Ishikawa (cell line): ENCODE measurements around the gene SP7.

ENCODE experiments used
- CEBPB ChIP-seq: IDR thresholded peaks from 2 replicates; pipeline ENCODE4 v1.6.1; 2012
- CREB1 ChIP-seq: IDR thresholded peaks from 2 replicates; pipeline ENCODE4 v1.6.1; 2012; ENCODE audit warnings: low read depth
- EGR1 ChIP-seq: IDR thresholded peaks from 2 replicates; pipeline ENCODE4 v1.6.1; 2012
- EP300 ChIP-seq: IDR thresholded peaks from 2 replicates; pipeline ENCODE4 v1.6.1; 2012; ENCODE audit warnings: borderline replicate concordance
- FOXM1 ChIP-seq: IDR thresholded peaks from 2 replicates; pipeline ENCODE4 v1.6.1; 2012; ENCODE audit warnings: low read depth, borderline replicate concordance
- MAX ChIP-seq: IDR thresholded peaks from 2 replicates; pipeline ENCODE4 v1.6.1; 2012
- NFIC ChIP-seq: IDR thresholded peaks from 2 replicates; pipeline ENCODE4 v1.6.1; 2012
- RAD21 ChIP-seq: IDR thresholded peaks from 2 replicates; pipeline ENCODE4 v1.6.1; 2012; ENCODE audit warnings: low read depth
- REST ChIP-seq: IDR thresholded peaks from 2 replicates; pipeline ENCODE4 v1.6.1; 2012; ENCODE audit warnings: low read depth, mild to moderate bottlenecking
- TAF1 ChIP-seq: IDR thresholded peaks from 2 replicates; pipeline ENCODE4 v1.6.1; 2012; ENCODE audit warnings: low read depth, mild to moderate bottlenecking
- TCF12 ChIP-seq: IDR thresholded peaks from 2 replicates; pipeline ENCODE4 v1.6.1; 2012; ENCODE audit warnings: low read depth
- TEAD4 ChIP-seq: IDR thresholded peaks from 2 replicates; pipeline ENCODE4 v1.6.1; 2012
- USF1 ChIP-seq: IDR thresholded peaks from 2 replicates; pipeline ENCODE4 v1.6.1; 2012
- YY1 ChIP-seq: IDR thresholded peaks from 2 replicates; pipeline ENCODE4 v1.6.1; 2012; ENCODE audit warnings: low read depth
- ZBTB7A ChIP-seq: IDR thresholded peaks from 2 replicates; pipeline ENCODE4 v1.6.1; 2012; ENCODE audit warnings: low read depth

SP7 gene

GRCh38 chr12:53344487-53344823 lies 8.3 kb upstream of the SP7 start:
- TF ChIP-seq EGR1 (no peak), NFIC (no peak), MAX (no peak), YY1 (no peak), CEBPB (no peak), CREB1 (no peak), EP300 (no peak), TEAD4 (no peak)

- TF ChIP-seq REST (no peak), RAD21 (no peak), MAX (no peak), FOXM1 (no peak)
These were observed 7.8 kb upstream of the SP7 start for GRCh38 chr12:53343969-53344368.

GRCh38 chr12:53343449-53343848 lies 7.3 kb upstream of the SP7 start:
- TF ChIP-seq NFIC = no peak
- TF ChIP-seq TCF12 = no peak
- TF ChIP-seq FOXM1 = no peak
- no peak for TF ChIP-seq CREB1
- TF ChIP-seq EGR1 = no peak
- no peak for TF ChIP-seq USF1
- TF ChIP-seq REST = no peak
- no peak for TF ChIP-seq ZBTB7A
- TF ChIP-seq TAF1 = no peak
- no peak for TF ChIP-seq MAX
- TF ChIP-seq CEBPB = no peak

- TF ChIP-seq RAD21 (no peak), FOXM1 (no peak), TAF1 (no peak), ZBTB7A (no peak), EP300 (no peak), NFIC (no peak), USF1 (no peak), EGR1 (no peak), CREB1 (no peak)
These were observed 4.2 kb upstream of the SP7 start for GRCh38 chr12:53340398-53340797.

GRCh38 chr12:53338916-53339315 lies 2.8 kb upstream of the SP7 start:
- TF ChIP-seq ZBTB7A (no peak), EP300 (no peak), CEBPB (no peak), MAX (no peak), FOXM1 (no peak), CREB1 (no peak), TEAD4 (no peak), TCF12 (no peak), YY1 (no peak), USF1 (no peak), RAD21 (no peak), REST (no peak)
